Activated CD4-positive, alpha-beta memory T cell treated with anti-CD3 and anti-CD28 coated beads for 36 hours (primary cell): ENCODE results near the gene GTF3C6. TPM values are rescaled to one million over a fixed set of nuclear protein-coding genes. Genes with fewer than 3 reads are reported as not detected.

Experiments
- CTCF ChIA-PET: fragments of 350-600 bp; sonication (Branson Sonifier 250); formaldehyde crosslinking; loops from one replicate; lab custom pipeline; 2021; ENCODE audit warnings: antibody characterized with exemption, inconsistent platforms; lab: Charles Lee
- POLR2A ChIA-PET: fragments of 350-600 bp; sonication (Branson Sonifier 250); formaldehyde crosslinking; loops from one replicate; lab custom pipeline; 2021; ENCODE audit warnings: antibody characterized with exemption; lab: Charles Lee
- DNase-seq: peaks from one replicate; pipeline ENCODE4 v3.0.0-alpha.2; 2020
- H3K27ac Mint-ChIP-seq: one replicate; pipeline ENCODE4 v1.8.0; 2021; ENCODE audit warnings: mixed read lengths
- H3K27me3 Mint-ChIP-seq: one replicate; pipeline ENCODE4 v1.8.0; 2021; ENCODE audit warnings: mixed read lengths
- H3K36me3 Mint-ChIP-seq: one replicate; pipeline ENCODE4 v1.8.0; 2021; ENCODE audit warnings: mixed read lengths
- H3K4me1 Mint-ChIP-seq: one replicate; pipeline ENCODE4 v1.8.0; 2021; ENCODE audit warnings: low read depth, mixed read lengths
- H3K4me3 Mint-ChIP-seq: one replicate; pipeline ENCODE4 v1.8.0; 2021; ENCODE audit warnings: mild to moderate bottlenecking, mixed read lengths
- H3K9me3 Mint-ChIP-seq: one replicate; pipeline ENCODE4 v1.8.0; 2021; ENCODE audit warnings: mixed read lengths
- intact Hi-C: fragments of 100-400 bp; cut with micrococcal nuclease; formaldehyde crosslinking; loops from one replicate; pipeline ENCODE4 v1.15.1; 2023
- total RNA-seq, 2 experiments: library from RNA; stranded (reverse); gene quantifications; one replicate each; pipeline ENCODE4 v1.2.3, GENCODE V29; 2021

GTF3C6 gene, protein sequence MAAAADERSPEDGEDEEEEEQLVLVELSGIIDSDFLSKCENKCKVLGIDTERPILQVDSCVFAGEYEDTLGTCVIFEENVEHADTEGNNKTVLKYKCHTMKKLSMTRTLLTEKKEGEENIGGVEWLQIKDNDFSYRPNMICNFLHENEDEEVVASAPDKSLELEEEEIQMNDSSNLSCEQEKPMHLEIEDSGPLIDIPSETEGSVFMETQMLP
- total RNA-seq: 10 to 100 TPM; 97.1 to 97.7 TPM

DNA sequence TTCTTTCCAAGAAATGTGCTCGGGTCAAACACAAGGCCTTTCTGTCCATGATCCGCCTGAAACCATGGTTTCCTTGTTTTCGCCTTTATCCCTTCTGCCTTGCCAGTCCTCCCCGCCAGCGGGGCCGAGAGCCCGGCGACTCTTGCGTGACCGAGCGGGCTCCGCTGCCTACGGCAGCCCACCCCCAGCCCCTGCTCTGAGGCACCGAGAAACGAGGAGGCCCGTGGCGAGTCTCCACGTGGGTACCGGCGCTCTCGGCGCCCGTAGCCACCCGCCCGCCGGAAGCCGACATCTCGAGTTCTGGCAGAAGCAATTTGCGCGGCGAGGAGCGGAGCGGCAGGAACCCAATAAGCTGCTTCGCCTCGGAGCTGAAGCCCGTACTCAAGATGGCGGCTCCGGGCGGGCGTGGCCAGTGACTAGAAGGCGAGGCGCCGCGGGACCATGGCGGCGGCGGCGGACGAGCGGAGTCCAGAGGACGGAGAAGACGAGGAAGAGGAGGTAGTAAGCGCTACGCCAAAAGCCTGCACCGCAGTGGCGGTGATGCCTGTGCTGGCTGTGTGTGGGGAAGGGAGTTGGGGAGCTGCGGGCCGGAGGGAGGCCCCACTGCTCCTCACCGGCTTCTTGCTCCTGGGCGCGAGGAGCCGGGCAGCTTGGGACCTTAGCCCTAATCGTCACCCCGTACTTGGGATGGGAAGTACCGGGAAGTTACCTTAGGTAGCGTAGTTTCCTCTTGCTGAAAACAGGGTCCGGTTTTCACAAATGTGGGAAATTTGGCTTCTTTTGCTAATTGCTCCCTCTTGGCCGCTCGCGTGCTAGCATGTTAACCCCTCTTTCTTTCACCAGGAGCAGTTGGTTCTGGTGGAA, at the start of gene GTF3C6:
Gene GTF3C6 (plus strand): TSS at position 378 of the 864 bp plus-strand sequence. CDS start 64 bp downstream, at position 442.
- CTCF ChIA-PET: interaction anchor here (0.6 to 1.3 kb wide), 7 partner anchors 9 to 430 kb away, joined by 3 to 5 read pairs (median 4); partner anchors contain the start of gene AMD1
- Mint-ChIP-seq H3K4me3 (peak within 1 kb of the TSS; percentile 97), H3K27me3 (peaks cover 1% of the 10 kb centered on the region), H3K36me3 (peaks cover 17% of the 10 kb centered on the region), H3K27ac (peak within 1 kb of the TSS; percentile 98), H3K4me1 (peaks cover 15% of the 10 kb centered on the region), H3K9me3 (no peaks in the 10 kb centered on the region)
- intact Hi-C loops: loop anchor here (1.0 kb wide), 4 partner anchors 14 to 143 kb away; partner anchors contain the start of genes AMD1 and CDK19
- DNase-seq: peak; percentile 95
- POLR2A ChIA-PET: interaction anchor here (0.6 to 4.6 kb wide), 13 partner anchors 8 to 1085 kb away, joined by 3 to 47 read pairs (median 4); partner anchors contain the start of genes AMD1, CDK19 and RPF2

DNA sequence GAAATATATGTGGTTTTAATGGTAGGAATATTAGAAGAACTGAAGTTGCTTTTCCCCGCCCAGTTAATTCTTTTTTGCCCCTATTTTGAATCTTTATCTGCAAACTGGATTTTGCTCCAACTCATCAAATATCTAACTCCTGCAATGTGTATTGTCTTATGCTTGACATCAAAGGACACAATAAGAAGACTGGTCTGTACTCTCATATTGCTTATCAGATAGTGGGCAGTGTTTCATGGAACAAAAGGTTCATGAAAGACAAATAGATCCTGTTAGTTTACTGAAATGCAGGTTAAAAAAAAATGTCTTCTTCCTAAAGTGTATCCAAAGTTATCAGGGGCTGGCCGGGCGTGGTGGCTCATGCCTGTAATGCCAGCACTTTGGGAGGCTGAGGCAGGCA, 27.7 kb upstream of the GTF3C6 start:
- H3K4me3 Mint-ChIP-seq: no peak overlapping the region
- H3K27ac Mint-ChIP-seq: no peak overlapping the region
- ChIA-PET POLR2A (no interaction called here), CTCF (no interaction called here)
- no peaks in the 10 kb centered on the region for H3K36me3 Mint-ChIP-seq
- intact Hi-C loops: no loop called here
- H3K9me3 Mint-ChIP-seq: no peaks in the 10 kb centered on the region
- peaks cover 1% of the 10 kb centered on the region for H3K27me3 Mint-ChIP-seq
- H3K4me1 Mint-ChIP-seq: peaks cover 5% of the 10 kb centered on the region
- DNase-seq: no peak

DNA sequence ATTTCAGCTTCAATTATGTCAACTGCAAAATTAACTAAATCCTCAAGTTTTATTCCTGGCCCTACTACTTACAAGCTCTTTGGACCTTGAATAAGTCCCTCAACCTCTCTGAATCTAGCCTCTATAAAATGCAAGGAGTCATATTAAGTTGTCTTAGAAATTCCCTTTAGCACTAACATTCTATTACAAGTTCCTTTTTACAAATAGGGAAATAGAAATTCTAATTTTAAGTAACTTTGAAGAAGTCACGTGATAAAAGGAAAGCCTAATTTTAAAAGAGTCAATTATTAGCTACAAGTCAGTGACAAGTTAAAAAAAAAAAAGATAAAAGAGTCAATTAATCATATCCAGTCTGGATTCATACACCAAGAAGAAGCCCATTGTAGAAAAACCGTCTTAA, 24.6 kb upstream of the GTF3C6 start:
- DNase-seq: no peak
- Mint-ChIP-seq H3K36me3 (no peaks in the 10 kb centered on the region), H3K27ac (no peak overlapping the region), H3K4me1 (peaks cover 5% of the 10 kb centered on the region), H3K4me3 (no peak overlapping the region), H3K9me3 (no peaks in the 10 kb centered on the region), H3K27me3 (no peaks in the 10 kb centered on the region)
- ChIA-PET POLR2A (no interaction called here), CTCF (interaction anchor here (0.9 kb wide), 1 partner anchor 252 kb away, joined by 4 read pairs; no protein-coding TSS in a partner anchor)
- intact Hi-C loops: no loop called here

DNA sequence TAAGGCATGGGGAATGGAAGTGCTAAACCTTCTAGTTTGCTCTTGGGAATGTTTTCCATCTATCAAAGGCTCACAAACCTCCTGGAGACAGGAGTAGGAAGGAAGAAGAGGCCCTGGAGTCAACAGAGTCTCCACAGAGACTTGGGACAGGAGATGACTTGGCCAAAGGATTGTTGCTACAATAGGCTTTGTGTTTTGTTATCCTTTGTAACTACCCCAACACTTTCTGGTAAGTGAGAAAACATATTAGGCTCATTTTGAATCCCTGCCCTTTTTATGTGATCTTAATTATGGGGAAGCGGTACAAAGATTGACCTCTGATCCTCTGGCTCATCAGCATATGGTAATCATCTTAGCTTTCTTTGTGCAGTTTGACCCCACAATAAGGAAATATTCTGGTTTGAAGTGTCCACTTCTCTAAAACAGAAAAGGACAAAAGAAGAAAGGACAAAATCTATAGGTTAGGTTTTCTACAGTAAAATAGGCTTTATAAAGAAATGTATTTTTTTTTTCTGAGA, 24.1 kb upstream of the GTF3C6 start:
- Mint-ChIP-seq H3K4me1 (peaks cover 8% of the 10 kb centered on the region), H3K4me3 (no peak overlapping the region), H3K9me3 (no peaks in the 10 kb centered on the region), H3K36me3 (no peaks in the 10 kb centered on the region), H3K27ac (no peak overlapping the region), H3K27me3 (no peaks in the 10 kb centered on the region)
- DNase-seq: no peak
- intact Hi-C loops: no loop called here
- ChIA-PET CTCF (interaction anchor here (0.9 kb wide), 1 partner anchor 252 kb away, joined by 4 read pairs; no protein-coding TSS in a partner anchor), POLR2A (no interaction called here)

DNA sequence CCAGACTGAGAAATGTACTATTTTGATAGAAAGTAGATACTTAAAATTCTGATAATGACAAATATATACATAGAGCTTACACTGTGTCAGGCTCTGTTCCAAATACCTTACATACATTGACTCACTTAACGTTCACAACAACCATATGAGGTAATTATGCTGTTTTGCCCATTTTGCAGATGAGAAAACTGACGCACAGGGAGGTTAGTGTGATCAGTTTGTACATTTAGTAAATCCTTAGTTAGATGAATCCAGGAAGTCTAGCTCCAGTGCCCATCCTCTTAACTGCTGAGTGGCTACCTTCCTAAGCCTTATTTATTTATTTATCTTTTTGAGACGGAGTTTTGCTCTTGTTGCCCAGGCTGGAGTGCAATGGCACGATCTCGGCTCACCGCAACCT, 23.3 kb upstream of the GTF3C6 start:
- intact Hi-C loops: no loop called here
- Mint-ChIP-seq H3K4me3 (no peak overlapping the region), H3K4me1 (peaks cover 7% of the 10 kb centered on the region), H3K27ac (no peak overlapping the region), H3K27me3 (no peaks in the 10 kb centered on the region), H3K9me3 (no peaks in the 10 kb centered on the region), H3K36me3 (no peaks in the 10 kb centered on the region)
- CTCF ChIA-PET: no interaction called here
- POLR2A ChIA-PET: no interaction called here
- DNase-seq: no peak

DNA sequence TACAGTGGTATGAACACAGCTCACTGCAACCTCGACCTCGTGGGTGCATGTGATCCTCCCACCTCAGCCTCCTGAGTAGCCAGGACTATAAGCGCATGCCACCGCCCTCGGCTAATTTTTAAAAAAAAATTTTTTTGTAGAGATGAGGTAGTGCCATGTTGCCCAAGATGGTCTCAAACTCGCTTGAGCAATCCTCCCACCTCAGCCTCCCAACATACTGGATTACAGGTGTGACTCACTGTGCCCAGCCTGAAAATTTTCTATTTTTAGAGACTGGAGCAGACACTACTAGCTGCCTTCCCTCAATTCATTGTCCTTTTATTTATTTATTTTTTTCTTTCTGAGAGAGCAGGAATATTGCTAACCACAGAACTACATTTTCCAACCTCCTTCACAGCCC, 20.3 kb upstream of the GTF3C6 start:
- H3K4me3 Mint-ChIP-seq: no peak overlapping the region
- intact Hi-C loops: no loop called here
- H3K9me3 Mint-ChIP-seq: no peaks in the 10 kb centered on the region
- no peak overlapping the region for H3K27ac Mint-ChIP-seq
- no peaks in the 10 kb centered on the region for H3K36me3 Mint-ChIP-seq
- ChIA-PET CTCF (no interaction called here), POLR2A (no interaction called here)
- peaks cover 4% of the 10 kb centered on the region for H3K4me1 Mint-ChIP-seq
- no peaks in the 10 kb centered on the region for H3K27me3 Mint-ChIP-seq
- DNase-seq: no peak

DNA sequence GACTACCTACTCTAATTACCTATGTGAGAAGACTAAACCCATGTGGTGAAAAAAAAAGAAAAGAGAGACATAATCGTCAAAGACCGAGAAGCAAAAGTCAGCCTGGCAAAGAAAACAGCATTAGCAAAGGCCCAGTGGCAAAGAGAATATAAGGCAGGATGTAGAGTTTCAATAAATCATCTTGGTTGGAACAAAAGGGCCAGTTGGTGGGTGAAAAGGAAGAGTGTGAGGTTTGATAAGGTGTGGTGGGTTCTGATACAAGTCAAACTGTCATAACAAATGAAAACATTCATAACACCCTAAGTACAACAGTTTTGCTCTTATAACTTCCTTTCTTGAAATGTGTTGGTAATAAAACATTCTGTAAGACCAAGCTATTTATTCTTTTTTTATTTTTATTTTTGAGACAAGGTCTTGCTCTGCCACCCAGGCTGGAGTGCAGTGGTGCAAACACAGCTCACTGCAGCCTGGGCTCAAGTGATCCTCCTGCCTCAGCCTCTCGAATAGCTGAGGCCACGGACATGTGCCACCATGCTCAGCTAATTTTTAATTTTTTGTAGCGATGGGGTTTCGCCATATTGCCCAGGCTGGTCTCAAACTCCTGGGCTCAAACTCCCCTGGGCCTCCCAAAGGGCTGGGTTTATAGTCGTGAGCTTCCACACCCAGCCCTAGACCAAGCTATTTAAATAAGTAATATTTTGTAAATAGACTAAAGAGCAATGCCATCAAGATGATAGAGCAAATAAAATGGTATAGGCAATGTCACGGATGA, 18.9 kb upstream of the GTF3C6 start:
- H3K27me3 Mint-ChIP-seq: no peaks in the 10 kb centered on the region
- DNase-seq: no peak
- no peaks in the 10 kb centered on the region for H3K9me3 Mint-ChIP-seq
- H3K36me3 Mint-ChIP-seq: no peaks in the 10 kb centered on the region
- H3K4me3 Mint-ChIP-seq: no peak overlapping the region
- intact Hi-C loops: loop anchor here (5.0 to 10.0 kb wide), 2 partner anchors 43 to 545 kb away; partner anchors contain the start of genes REV3L and RPF2
- peaks cover 12% of the 10 kb centered on the region for H3K4me1 Mint-ChIP-seq
- POLR2A ChIA-PET: no interaction called here
- CTCF ChIA-PET: interaction anchor here (0.5 to 1.8 kb wide), 2 partner anchors 184 to 257 kb away, joined by 3 to 4 read pairs; no protein-coding TSS in a partner anchor
- H3K27ac Mint-ChIP-seq: no peak overlapping the region

DNA sequence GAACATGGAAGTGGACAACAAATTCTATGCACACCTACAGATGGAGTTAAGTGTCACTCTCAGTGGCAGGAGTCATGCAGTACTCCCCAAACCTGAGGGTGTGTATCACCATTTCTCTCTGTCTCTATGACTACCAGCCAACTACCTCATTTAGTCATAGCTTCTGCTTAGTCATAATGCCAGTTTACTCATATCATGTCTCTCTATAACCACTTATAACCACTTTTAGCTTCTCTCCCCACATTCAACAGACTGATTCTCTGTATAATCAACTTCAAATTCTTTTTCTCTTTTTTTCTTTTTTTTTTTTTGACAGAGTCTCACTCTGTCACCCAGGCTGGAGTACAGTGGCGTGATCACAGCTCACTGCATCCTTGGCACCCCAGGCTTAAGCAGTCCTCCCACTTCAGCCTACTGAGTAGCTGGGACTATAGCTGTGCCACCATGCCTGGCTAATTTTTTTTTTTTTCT, 13.8 kb upstream of the GTF3C6 start:
- peak; percentile 71 for DNase-seq
- no peaks in the 10 kb centered on the region for H3K36me3 Mint-ChIP-seq
- peaks cover 10% of the 10 kb centered on the region for H3K4me1 Mint-ChIP-seq
- H3K4me3 Mint-ChIP-seq: peak overlapping the region; percentile 16
- no peaks in the 10 kb centered on the region for H3K27me3 Mint-ChIP-seq
- POLR2A ChIA-PET: interaction anchor here (0.6 to 3.1 kb wide), 10 partner anchors 14 to 410 kb away, joined by 3 to 16 read pairs (median 3); partner anchors contain the start of genes AMD1, CDK19 and GTF3C6
- CTCF ChIA-PET: interaction anchor here (0.5 to 1.9 kb wide), 12 partner anchors 10 to 416 kb away, joined by 3 to 13 read pairs (median 3); partner anchors contain the start of gene CDK19
- peak overlapping the region; percentile 71 for H3K27ac Mint-ChIP-seq
- no peaks in the 10 kb centered on the region for H3K9me3 Mint-ChIP-seq
- intact Hi-C loops: loop anchor here (1.0 to 10.0 kb wide), 9 partner anchors 14 to 540 kb away; partner anchors contain the start of genes CDK19, GTF3C6, REV3L and RPF2

DNA sequence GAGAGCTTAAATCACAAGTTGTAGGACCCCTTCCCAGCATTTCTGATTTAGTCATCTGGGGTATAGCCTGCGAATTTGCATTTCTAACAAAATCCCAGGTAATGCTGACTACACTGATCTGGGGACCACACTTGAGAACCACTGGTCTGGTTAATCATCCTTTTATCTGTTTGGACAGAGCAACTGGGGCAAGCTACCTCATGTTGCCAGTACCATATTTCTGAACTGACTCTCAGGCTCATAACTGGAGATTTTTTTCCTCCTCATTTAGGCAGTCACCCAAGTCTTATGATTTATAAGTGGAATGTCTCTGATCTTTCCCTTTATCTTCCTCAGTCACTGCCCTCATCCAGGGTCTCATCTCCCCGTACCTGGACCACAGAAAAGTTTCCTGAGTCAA, 12.0 kb upstream of the GTF3C6 start:
- Mint-ChIP-seq H3K27me3 (no peaks in the 10 kb centered on the region), H3K36me3 (no peaks in the 10 kb centered on the region), H3K27ac (no peak overlapping the region), H3K4me3 (no peak overlapping the region), H3K9me3 (no peaks in the 10 kb centered on the region), H3K4me1 (peaks cover 10% of the 10 kb centered on the region)
- DNase-seq: no peak
- POLR2A ChIA-PET: interaction anchor here (0.8 to 3.1 kb wide), 4 partner anchors 12 to 537 kb away, joined by 3 to 16 read pairs (median 3); partner anchors contain the start of gene GTF3C6
- CTCF ChIA-PET: interaction anchor here (0.6 to 2.4 kb wide), 5 partner anchors 9 to 418 kb away, joined by 3 to 16 read pairs (median 3); no protein-coding TSS in a partner anchor
- intact Hi-C loops: loop anchor here (10.0 kb wide), 1 partner anchor 538 kb away; the partner anchor contains the start of gene REV3L

DNA sequence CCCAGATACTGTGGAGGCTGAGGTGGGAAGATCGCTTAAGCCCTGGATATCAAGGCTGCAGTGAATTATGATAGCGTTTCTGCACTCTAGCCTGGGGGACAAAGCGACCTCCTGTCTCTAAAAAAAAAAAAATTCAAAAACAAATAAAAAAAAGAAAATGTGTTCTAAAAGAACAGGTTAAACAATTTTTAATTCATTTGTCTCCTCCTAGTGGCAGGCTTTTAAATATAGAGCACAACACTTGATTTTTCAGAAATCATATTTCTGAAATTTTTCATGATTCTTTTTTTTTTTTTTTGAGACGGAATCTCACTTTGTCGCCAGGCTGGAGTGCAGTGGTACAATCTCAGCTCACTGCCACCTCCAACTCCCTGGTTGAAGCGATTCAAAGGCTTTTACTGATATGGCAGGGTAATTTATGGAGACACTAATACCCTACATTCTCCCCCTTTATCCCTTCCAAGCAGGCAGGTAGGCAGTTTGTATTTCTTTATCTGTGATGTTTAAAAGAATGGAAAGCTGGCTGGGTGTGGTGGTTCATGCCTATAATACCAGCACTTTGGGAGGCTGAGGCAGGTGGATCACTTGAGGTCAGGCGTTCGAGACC, 8.7 kb upstream of the GTF3C6 start:
- H3K36me3 Mint-ChIP-seq: no peaks in the 10 kb centered on the region
- H3K4me3 Mint-ChIP-seq: no peak overlapping the region
- no peaks in the 10 kb centered on the region for H3K9me3 Mint-ChIP-seq
- ChIA-PET CTCF (interaction anchor here (0.7 to 3.8 kb wide), 16 partner anchors 9 to 423 kb away, joined by 3 to 44 read pairs (median 3); partner anchors contain the start of gene GTF3C6), POLR2A (no interaction called here)
- no peaks in the 10 kb centered on the region for H3K27me3 Mint-ChIP-seq
- H3K27ac Mint-ChIP-seq: no peak overlapping the region
- intact Hi-C loops: loop anchor here (1.0 to 10.0 kb wide), 3 partner anchors 267 to 535 kb away; partner anchors contain the start of gene REV3L
- peaks cover 1% of the 10 kb centered on the region for H3K4me1 Mint-ChIP-seq
- DNase-seq: no peak
